NCI-H146 treated with DMSO at 0.1 percent for 48 hours (cell line): Measurements from ENCODE around the gene HSPB2.

Experiments
- DNase-seq: peaks from one replicate; lab custom pipeline; 2025; ENCODE audit not compliant: unreplicated experiment; lab: John Stamatoyannopoulos, UW

Gene HSPB2

GRCh38 chr11:111937461-111937769, 24.9 kb downstream of the HSPB2 start:
- no peak for DNase-seq

DNA sequence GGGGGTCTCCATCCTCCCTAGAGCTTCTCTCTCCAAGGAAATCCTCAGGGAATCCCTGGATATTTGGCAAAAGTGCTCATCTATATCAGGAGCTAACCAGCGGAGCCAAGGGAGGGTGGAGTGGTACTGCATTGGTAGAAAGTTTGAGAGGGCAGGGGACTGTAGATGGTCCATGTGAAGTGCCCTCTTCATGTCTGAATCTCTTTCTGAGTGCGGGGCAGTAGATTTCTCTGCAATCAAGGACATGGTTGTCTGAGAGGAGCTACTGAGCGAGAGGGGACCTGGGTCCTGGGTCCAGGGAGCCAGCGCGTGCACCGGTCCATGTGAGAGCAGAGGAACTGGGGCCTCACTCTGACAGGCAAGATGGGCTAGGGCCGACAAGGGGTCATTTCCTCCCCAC, 25.3 kb downstream of the HSPB2 start:
- no peak for DNase-seq

DNA sequence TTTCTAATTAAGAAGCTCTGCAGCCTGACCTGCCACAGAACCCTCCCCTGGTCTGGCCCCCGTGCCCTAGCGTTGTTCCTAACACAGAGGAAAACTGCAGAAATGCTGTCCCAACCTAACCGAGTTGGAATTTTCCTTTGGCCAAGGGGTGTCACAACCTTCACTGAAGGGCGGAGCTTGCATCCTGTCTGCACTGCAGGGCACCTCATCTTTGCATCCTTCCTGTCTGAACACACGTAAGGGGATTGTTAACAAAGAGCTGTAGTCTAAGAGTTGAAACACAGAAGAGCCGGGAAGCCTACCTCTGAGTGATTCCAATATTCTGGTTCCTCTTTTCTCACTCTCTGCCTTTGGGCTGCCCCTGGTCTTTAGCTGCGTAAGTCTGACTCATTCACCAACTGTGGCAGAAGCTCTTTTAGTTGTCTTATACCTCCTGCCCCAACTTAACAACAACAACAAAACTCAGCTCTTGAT, 26.2 kb downstream of the HSPB2 start:
- DNase-seq: no peak

- DNase-seq: peak; percentile 79
These were observed 27.5 kb downstream of the HSPB2 start for GRCh38 chr11:111939836-111940604.

DNA sequence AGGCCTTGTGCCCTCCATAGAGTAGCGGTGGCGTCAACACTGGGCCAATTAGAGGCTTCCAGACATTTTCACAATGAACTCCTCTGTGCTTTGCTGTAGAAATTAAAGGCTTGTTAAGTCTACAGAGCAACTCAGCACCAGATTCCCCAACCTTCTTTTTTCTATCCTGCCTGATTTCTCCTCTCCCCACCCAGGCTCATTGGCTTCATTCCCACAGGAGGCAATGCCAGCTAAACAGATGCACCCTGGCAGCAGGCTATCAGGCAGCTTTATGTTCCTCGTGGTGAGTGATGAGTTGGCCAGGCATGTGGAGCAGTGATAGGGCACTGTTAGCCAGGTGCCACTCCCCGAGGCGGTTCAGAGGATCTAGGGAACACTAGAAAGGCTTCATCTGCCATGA, 29.4 kb downstream of the HSPB2 start:
- DNase-seq: no peak

GRCh38 chr11:111942829-111943228, 30.3 kb downstream of the HSPB2 start:
- no peak for DNase-seq

DNA sequence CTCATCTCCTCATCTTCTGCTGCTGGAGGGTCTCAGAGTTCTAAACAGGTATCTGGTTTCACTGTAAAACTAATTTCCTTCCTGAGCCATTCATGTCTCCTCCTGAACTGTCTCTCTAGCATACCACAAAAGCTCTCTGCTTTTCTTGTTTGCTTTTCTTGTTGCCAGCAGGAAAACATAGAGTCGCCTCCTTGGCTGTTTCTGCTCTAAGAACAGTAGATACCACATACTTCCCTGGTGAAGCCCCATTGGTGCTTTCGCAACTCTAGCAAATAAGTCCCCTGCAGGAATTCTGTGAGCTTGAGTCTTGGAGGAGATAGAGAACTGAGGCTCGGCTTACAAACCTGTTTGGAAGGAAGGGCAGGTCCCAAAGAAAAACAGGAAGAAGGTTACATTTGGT, 31.6 kb downstream of the HSPB2 start:
- no peak for DNase-seq

DNA sequence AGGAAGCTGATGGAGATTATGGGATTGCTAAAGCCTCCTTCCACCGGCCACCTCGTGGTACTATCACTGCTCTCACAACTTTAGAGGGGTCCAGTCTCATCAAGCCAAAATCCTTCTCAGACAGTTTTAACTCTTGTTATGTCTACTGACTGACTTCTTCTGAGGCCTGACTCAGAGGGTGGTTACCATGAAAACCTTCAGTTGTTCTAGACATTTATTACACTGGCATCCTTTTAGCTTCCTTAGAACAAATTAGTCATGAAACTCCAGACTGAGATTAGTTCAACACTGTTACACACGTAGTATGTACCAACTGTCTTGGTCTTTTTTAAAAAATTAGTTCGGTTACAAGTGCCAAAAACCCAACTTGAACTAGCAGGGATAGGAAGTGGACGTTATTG, 32.1 kb downstream of the HSPB2 start:
- no peak for DNase-seq

DNA sequence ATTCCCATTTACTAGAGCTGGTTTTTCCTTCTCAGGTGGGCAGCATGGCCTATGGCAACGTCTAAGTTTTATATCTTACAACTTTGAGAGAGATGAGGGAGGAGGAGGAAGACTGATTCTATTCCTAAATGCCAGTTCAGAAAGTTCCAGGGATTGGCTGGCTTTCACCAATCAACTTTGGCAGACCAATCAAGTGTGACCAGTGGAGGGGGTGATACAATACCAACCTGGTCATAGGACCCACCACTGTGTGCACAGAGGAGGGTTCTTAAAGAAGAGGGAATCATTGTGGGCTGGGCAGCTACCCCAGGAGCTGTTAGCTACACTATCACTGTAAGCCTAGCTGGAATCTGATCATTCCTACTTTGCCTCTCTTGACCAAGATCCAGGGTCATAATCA, 32.7 kb downstream of the HSPB2 start:
- no peak for DNase-seq

DNA sequence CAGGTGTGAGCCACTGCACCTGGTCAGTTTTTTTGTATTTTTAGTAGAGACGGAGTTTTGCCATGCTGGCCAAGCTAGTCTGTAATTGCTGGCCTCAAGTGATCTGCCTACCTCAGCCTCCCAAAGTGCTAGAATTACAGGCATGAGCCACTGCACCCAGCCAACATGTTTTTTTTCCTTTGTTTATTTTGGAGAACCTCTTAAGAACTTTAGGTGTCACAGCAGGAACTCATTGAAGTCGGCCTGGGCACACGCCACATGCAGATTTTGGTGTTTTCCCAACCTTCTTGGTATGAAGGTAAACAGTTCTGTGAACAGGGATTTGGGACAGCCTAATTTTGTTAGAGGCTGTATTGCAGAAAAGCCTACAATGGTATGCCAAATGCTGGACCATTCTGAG, 34.0 kb downstream of the HSPB2 start:
- DNase-seq: no peak

DNA sequence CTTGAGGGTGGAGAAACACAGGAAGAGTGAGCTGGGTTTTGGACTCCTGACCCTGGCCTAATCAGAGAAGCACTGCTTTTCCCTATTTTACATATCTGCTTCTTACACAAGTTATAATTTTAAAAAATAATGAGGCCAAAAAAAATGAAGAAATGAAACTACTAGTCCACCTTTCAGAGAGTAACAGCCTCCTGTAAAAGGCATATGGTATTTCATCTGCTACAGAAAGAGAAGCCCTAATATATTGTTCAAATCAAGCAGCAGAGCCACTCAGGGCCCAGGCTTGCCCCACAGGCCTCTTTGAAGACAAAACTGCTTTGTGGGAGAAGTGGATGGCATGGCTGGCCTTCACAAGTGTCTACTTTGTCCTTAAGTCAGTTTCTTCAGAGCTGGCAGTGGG, 34.6 kb downstream of the HSPB2 start:
- DNase-seq: no peak

GRCh38 chr11:111949519-111950426, 37.2 kb downstream of the HSPB2 start:
- DNase-seq: no peak

DNA sequence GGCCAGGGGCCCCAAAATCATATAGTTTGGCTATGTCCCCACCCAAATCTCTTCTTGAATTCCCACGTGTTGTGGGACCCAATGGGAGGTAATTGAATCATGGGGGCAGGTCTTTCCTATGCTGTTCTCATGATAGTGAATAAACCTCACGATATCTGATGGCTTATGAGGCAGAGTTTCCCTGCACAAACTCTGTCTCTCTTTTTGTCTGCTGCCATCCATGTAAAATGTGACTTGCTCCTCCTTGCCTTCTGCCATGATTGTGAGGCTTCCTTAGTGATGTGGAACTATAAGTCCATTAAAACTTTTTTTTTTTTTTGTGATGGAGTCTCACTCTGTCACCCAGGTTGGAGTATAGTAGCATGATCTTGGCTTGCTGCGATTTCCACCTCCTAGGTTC, 39.0 kb downstream of the HSPB2 start:
- no peak for DNase-seq

DNA sequence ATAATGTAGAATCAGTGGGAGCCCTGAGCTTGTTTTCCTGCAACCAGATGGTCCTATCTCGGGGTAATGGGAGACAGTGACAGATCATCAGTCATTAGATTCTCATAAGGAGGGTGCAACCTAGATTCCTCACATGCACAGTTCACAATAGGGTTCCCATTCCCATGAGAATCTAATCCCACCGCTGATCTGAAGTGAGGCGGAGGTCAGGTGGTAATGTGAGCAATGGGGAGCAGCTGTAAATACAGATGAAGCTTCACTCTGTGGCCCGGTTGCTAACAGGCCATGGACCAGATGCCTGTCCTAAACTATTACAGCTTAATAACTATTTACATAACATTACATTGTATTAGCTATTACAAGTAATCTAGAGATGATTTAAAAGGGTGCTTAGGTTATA, 41.6 kb downstream of the HSPB2 start:
- DNase-seq: no peak

DNA sequence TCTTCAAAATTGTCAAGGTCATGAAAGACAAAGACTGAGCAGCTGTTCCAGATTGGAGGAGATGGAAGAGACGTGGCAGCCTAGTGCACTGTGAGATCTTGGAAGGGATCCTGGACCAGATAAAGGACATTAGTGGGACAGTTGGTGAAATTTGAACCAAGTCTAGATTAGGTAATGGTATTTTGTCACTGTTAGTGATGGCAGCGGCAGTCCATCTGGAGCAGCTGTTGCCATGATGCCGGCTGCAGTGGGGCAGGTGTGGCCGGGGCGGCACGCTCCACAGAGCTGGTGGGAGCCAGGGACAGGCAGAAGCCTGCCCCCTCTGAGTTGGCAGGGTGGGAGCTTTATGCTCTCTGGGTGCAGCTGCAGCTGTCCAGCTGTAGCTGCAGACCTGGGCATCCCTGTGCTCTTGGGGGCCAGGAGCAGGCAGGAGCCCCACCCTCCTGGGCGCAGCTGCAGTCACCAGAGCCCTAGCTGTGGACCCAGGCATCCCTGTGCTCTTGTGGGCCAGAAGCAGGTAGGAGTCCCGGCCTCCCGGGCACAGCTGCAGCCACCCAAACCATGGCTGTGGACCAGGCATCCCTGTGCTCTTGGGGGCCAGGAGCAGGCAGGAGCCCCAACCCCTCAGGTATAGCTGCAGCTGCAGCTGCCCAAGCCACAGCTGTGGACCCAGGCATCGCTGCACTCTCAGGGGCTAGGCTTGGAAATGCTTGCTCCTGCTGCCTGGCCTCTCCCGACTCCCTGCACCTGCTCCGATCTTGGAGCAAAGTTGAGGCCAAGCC, 45.3 kb downstream of the HSPB2 start:
- no peak for DNase-seq

DNA sequence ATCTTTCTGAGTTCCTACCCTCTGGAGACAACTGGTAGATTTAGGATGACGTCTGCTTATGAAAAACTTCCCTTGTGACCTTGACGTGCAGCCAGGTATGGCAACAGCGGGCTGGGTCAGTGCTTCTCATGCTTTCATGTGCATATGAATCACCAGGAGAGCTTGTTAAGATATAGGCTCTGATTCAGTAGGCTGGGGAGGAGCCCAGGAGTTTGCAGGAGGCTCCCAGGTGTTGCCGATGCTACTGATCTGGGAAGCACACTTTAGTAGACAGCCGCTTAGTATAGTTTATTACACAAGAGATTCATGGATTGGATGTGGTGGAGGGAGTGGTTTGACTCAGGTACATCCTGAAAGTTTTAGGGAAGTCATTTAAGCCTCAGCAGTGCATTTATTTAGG, 48.4 kb downstream of the HSPB2 start:
- DNase-seq: no peak

- DNase-seq: no peak
These were observed 49.1 kb downstream of the HSPB2 start for GRCh38 chr11:111961389-111962300.
